ENCODE measurements around the gene ADIG.
"Not testable (repeated sequence)": the region's sequence is repeated elsewhere in the genome, so short reads cannot be mapped to it uniquely, and the experiment has no call there.

Gene ADIG

GRCh38 chr20:38589967-38590675, 9.1 kb downstream of the ADIG start:
- DNase-seq (ENCODE audit: low read depth): no peak
- H3K4me3 ChIP-seq (ENCODE audit: control insufficient read depth, low read depth, low read length): no peak overlapping the region

GRCh38 chr20:38590676-38591473, 9.9 kb downstream of the ADIG start:
- H3K4me3 ChIP-seq (ENCODE audit: control insufficient read depth, low read depth, low read length): no peak overlapping the region
- TF ChIP-seq CTCF (IDR thresholded peaks at IDR 0.05; ENCODE audit: control insufficient read depth, insufficient read depth, low read depth, low read length, missing control alignments): no peak
- DNase-seq (ENCODE audit: low read depth): no peak

More at GRCh38 chr20:38589967-38590675, 9.1 kb downstream of the ADIG start:
- no peak for TF ChIP-seq CTCF (IDR thresholded peaks at IDR 0.05; ENCODE audit: control insufficient read depth, insufficient read depth, low read depth, low read length, missing control alignments)

- H3K4me3 ChIP-seq (ENCODE audit: control insufficient read depth, low read depth, low read length): no peak overlapping the region
- DNase-seq (ENCODE audit: low read depth): no peak
- no peak for TF ChIP-seq CTCF (IDR thresholded peaks at IDR 0.05; ENCODE audit: control insufficient read depth, insufficient read depth, low read depth, low read length, missing control alignments)
Measured at GRCh38 chr20:38591474-38592410, 10.7 kb downstream of the ADIG start.

- not testable (repeated sequence) for DNase-seq (ENCODE audit: low read depth); H3K4me3 ChIP-seq (ENCODE audit: control insufficient read depth, low read depth, low read length)
Measured at GRCh38 chr20:38592411-38592790, 11.4 kb downstream of the ADIG start.

- H3K4me3 ChIP-seq (ENCODE audit: control insufficient read depth, low read depth, low read length); DNase-seq (ENCODE audit: low read depth): not testable (repeated sequence)
Measured at GRCh38 chr20:38594281-38594680, 13.3 kb downstream of the ADIG start.

- H3K4me3 ChIP-seq (ENCODE audit: control insufficient read depth, low read depth, low read length); DNase-seq (ENCODE audit: low read depth): not testable (repeated sequence)
Measured at GRCh38 chr20:38595886-38596285, 14.9 kb downstream of the ADIG start.

- no peak overlapping the region for H3K4me3 ChIP-seq (ENCODE audit: control insufficient read depth, low read depth, low read length)
- TF ChIP-seq CTCF (IDR thresholded peaks at IDR 0.05; ENCODE audit: control insufficient read depth, insufficient read depth, low read depth, low read length, missing control alignments): no peak
- DNase-seq (ENCODE audit: low read depth): no peak
Measured at GRCh38 chr20:38599410-38599882, 18.4 kb downstream of the ADIG start.

Data from AG09309 (cell line).